Gastroesophageal sphincter (tissue), 4 donors: ENCODE measurements around the gene GRIN1. TPM values are rescaled to one million over a fixed set of nuclear protein-coding genes. Genes with fewer than 3 reads are reported as not detected.

Source experiments
- ATAC-seq: fragments of 150-250 bp; one replicate; pipeline ENCODE4 v1.9.1; 2016; ENCODE audit warnings: mild to moderate bottlenecking, moderate library complexity
- H3K27ac ChIP-seq, 4 donors: fragments of 200-600 bp; sonication (generic) in 3 of 4; 1 replicate in 3 of 4; 2 replicates in 1 of 4; pipeline ENCODE4 v1.5.1; 2016 to 2019
- H3K27me3 ChIP-seq: fragments of 200-600 bp; sonication (generic); one replicate; pipeline ENCODE4 v1.5.1; 2019
- H3K36me3 ChIP-seq, 2 donors: fragments of 200-600 bp; sonication (generic); one replicate each; pipeline ENCODE4 v1.5.1; 2019; ENCODE audit warnings: control low read depth in 1 of 2
- H3K4me1 ChIP-seq, 3 donors: fragments of 200-600 bp; sonication (generic); 1 replicate in 2 of 3; 2 replicates in 1 of 3; pipeline ENCODE4 v1.5.1; 2016 to 2019; ENCODE audit warnings: control low read depth in 2 of 3
- H3K4me3 ChIP-seq, 2 donors: fragments of 200-600 bp; sonication (generic); one replicate each; pipeline ENCODE4 v1.5.1; 2019; ENCODE audit warnings: mild to moderate bottlenecking in 1 of 2, moderate library complexity in 1 of 2
- H3K9me3 ChIP-seq, 3 donors: fragments of 200-600 bp; sonication (generic); one replicate each; pipeline ENCODE4 v1.5.1; 2017 to 2019; ENCODE audit warnings: control low read depth in 2 of 3
- CTCF ChIP-seq, 4 experiments: fragments of 200-600 bp in 2 of 4; fragments of 450-650 bp in 2 of 4; sonication (generic) in 1 of 4; IDR thresholded peaks; one replicate each; pipeline ENCODE4 v1.5.1; 2017 to 2019; ENCODE audit warnings: antibody characterized with exemption in 4 of 4, mild to moderate bottlenecking in 2 of 4, moderate library complexity in 2 of 4
- EP300 ChIP-seq: sonication (generic); formaldehyde crosslinking; IDR thresholded peaks from one replicate; pipeline ENCODE4 v1.6.1; 2017; ENCODE audit warnings: antibody characterized with exemption, mild to moderate bottlenecking
- POLR2A ChIP-seq, 2 donors: fragments of 450-650 bp; IDR thresholded peaks; one replicate each; pipeline ENCODE4 v1.6.1; 2017; ENCODE audit warnings: antibody characterized with exemption in 2 of 2, mild to moderate bottlenecking in 2 of 2, moderate library complexity in 1 of 2
- POLR2AphosphoS5 ChIP-seq: sonication (generic); formaldehyde crosslinking; IDR thresholded peaks from one replicate; pipeline ENCODE4 v1.6.1; 2017; ENCODE audit warnings: antibody characterized with exemption
- WGBS, 2 donors: methylation state at CpG; one replicate each; pipeline ENCODE4 v1.1.5; 2018; ENCODE audit warnings: low coverage in 1 of 2; 5-methylcytosine and 5-hydroxymethylcytosine counted together
- total RNA-seq, 4 donors: library from RNA; depleted of rRNA; stranded (reverse); fragments of >200 nt; gene quantifications; one replicate each; pipeline ENCODE4 v1.1.0, GENCODE V29; 2016

Gene GRIN1
- total RNA-seq, 4 donors from 2014 or later, result 0.08 to 0.13 TPM; not detected in 2

- no peaks in the 10 kb centered on the region for H3K27me3 ChIP-seq
- ATAC-seq, result no peak
- H3K4me1 ChIP-seq, result peaks cover 6 to 71% (median 36%) of the 10 kb centered on the region in 3 donors
- H3K36me3 ChIP-seq, result peaks cover 0 to 68% of the 10 kb centered on the region in 2 donors
- H3K9me3 ChIP-seq, result no peaks in the 10 kb centered on the region
- H3K27ac ChIP-seq, result peak overlapping the region in 1 of 4 donors; percentile 97
- peak overlapping the region; percentile 63 to 75 for H3K4me3 ChIP-seq
- WGBS, 2 donors, result 87% methylated on average over 4 of the region's 15 CpGs; no CpG with 5 or more reads in 1 of the 2 donors
- TF ChIP-seq CTCF (IDR thresholded peaks at IDR 0.05), result no peak
- no peak for TF ChIP-seq EP300
- no peak for TF ChIP-seq POLR2AphosphoS5
- TF ChIP-seq POLR2A (IDR thresholded peaks at IDR 0.05), result no peak
These were observed 48.4 kb downstream of the GRIN1 start for GRCh38 chr9:137187386-137187785.

GRCh38 chr9:137188086-137188489, 49.1 kb downstream of the GRIN1 start:
- WGBS, 2 donors, result 0% methylated on average over 5 to 7 of the region's 31 CpGs
- H3K4me1 ChIP-seq, result peaks cover 6 to 71% (median 36%) of the 10 kb centered on the region in 3 donors
- H3K27ac ChIP-seq, result peak overlapping the region; percentile 75 to 99 (median 98)
- ATAC-seq, result no peak
- peaks cover 0 to 61% of the 10 kb centered on the region in 2 donors for H3K36me3 ChIP-seq
- no peaks in the 10 kb centered on the region for H3K27me3 ChIP-seq
- H3K4me3 ChIP-seq, result peak overlapping the region; percentile 63 to 75
- H3K9me3 ChIP-seq, result no peaks in the 10 kb centered on the region
- TF ChIP-seq EP300, result no peak
- no peak for TF ChIP-seq CTCF (IDR thresholded peaks at IDR 0.05)
- TF ChIP-seq POLR2A (IDR thresholded peaks at IDR 0.05), result no peak
- no peak for TF ChIP-seq POLR2AphosphoS5

GRCh38 chr9:137188490-137189296, 49.7 kb downstream of the GRIN1 start, which contains the start of the genes ANAPC2 and SSNA1:
Gene ANAPC2 (minus strand): TSS chr9:137188560. CDS start chr9:137188532, 28 bp downstream.
Gene SSNA1 (plus strand): TSS chr9:137188676. CDS start chr9:137188727, 51 bp downstream.
- peak; percentile 93 for ATAC-seq
- Histone ChIP-seq H3K9me3 (no peaks in the 10 kb centered on the region), H3K27ac (peak within 1 kb of the TSS; percentile 75 to 99 (median 98)), H3K4me1 (peaks cover 6 to 71% (median 36%) of the 10 kb centered on the region in 3 donors), H3K27me3 (no peaks in the 10 kb centered on the region), H3K36me3 (peaks cover 0 to 55% of the 10 kb centered on the region in 2 donors), H3K4me3 (peak within 1 kb of the TSS; percentile 63 to 75)
- TF ChIP-seq CTCF (IDR thresholded peaks at IDR 0.05) (peak in 3 of 4 experiments; percentile 15 to 42 (median 16)), POLR2AphosphoS5 (peak; percentile 95), POLR2A (IDR thresholded peaks at IDR 0.05) (peak; percentile 92 to 95), EP300 (no peak)
- WGBS, 2 donors, result no CpG with 5 or more reads among the region's 98 CpGs

GRCh38 chr9:137189297-137190295, 50.6 kb downstream of the GRIN1 start:
- H3K27ac ChIP-seq, result peak overlapping the region; percentile 75 to 99 (median 98)
- no peaks in the 10 kb centered on the region for H3K27me3 ChIP-seq
- TF ChIP-seq CTCF (IDR thresholded peaks at IDR 0.05) (peak in 1 of 4 experiments; percentile 13), POLR2AphosphoS5 (no peak), EP300 (no peak), POLR2A (IDR thresholded peaks at IDR 0.05) (no peak)
- H3K4me3 ChIP-seq, result peak overlapping the region; percentile 63 to 75
- 42% methylated on average over 5 of the region's 23 CpGs; no CpG with 5 or more reads in 1 of the 2 donors for WGBS, 2 donors
- H3K9me3 ChIP-seq, result no peaks in the 10 kb centered on the region
- H3K4me1 ChIP-seq, result peaks cover 6 to 79% (median 36%) of the 10 kb centered on the region in 3 donors
- ATAC-seq, result no peak
- H3K36me3 ChIP-seq, result peaks cover 0 to 46% of the 10 kb centered on the region in 2 donors
